ENCODE measurements around the gene ZRANB2. TPM values are rescaled to one million over a fixed set of nuclear protein-coding genes. Genes with fewer than 3 reads are reported as not detected.

The ZRANB2 gene
- total and polyA plus RNA-seq, 9 of the 15 experiments (the other 6 are each of a cell fraction or from before 2014, with no cell fraction given), result 80.8 to 264 (median 157) TPM

- Histone ChIP-seq H3K9me3 (replicated peaks; ENCODE audit: control insufficient read depth, insufficient read depth, low read depth, low read length) (no peaks in the 10 kb centered on the region), H3K4me1 (replicated peaks in 1 of 2; ENCODE audit: control insufficient read depth in 2 of 2, insufficient read depth in 2 of 2, low read length in 2 of 2) (peaks cover 0 to 11% of the 10 kb centered on the region in 2 experiments; a peak in 4 of 5 replicates), H4K20me1 (replicated peaks; ENCODE audit: control insufficient read depth, insufficient read depth, low read length) (no peaks in the 10 kb centered on the region), H3K27ac (ENCODE audit: extremely low read depth, low read depth, low read length) (no peak overlapping the region), H2AFZ (ENCODE audit: low read depth, low read length) (no peak overlapping the region), H3K9ac (ENCODE audit: insufficient read depth in 1 of 2, low read depth in 2 of 2, low read length in 2 of 2) (no peak overlapping the region), H3K27me3 (ENCODE audit: control insufficient read depth in 2 of 2, insufficient read depth in 2 of 2, low read length in 2 of 2) (no peaks in the 10 kb centered on the region), H3K79me2 (ENCODE audit: control insufficient read depth, insufficient read depth, low read length) (peaks cover 65% of the 10 kb centered on the region), H3K36me3 (ENCODE audit: control insufficient read depth, insufficient read depth, low read length) (peaks cover 53% of the 10 kb centered on the region), H3K4me2 (ENCODE audit: insufficient read depth, low read length) (no peak overlapping the region), H3K4me3 (no peak overlapping the region), H3K9me1 (ENCODE audit: control insufficient read depth, insufficient read depth, low read length) (no peaks in the 10 kb centered on the region)
- ChIA-PET POLR2A (interaction anchor here (1.7 to 2.2 kb wide), 2 partner anchors 9 to 10 kb away, joined by 4 to 6 read pairs; no protein-coding TSS in a partner anchor), CTCF (ENCODE audit: low intra/inter-chr PET ratio) (no interaction called here)
- ATAC-seq (no peak), DNase-seq (ENCODE audit: extremely low read depth in 1 of 4, low spot score in 3 of 4) (no peak), FAIRE-seq (no peak)
- TF ChIP-seq CTCF (IDR thresholded peaks at IDR 0.05 in 2 of 3, conservative IDR thresholded peaks at IDR 0.05 in 1 of 3; ENCODE audit: insufficient read depth in 2 of 3, low read depth in 1 of 3, low read length in 3 of 3) (no peak), MLX (CRISPR knock-in tag; conservative IDR thresholded peaks at IDR 0.05) (no peak), XRCC5 (IDR thresholded peaks at IDR 0.05; ENCODE audit: low read depth, low read length) (no peak), ZNF311 (CRISPR knock-in tag; IDR thresholded peaks at IDR 0.05) (no peak), MTF1 (CRISPR knock-in tag; IDR thresholded peaks at IDR 0.05; ENCODE audit: borderline replicate concordance) (no peak), ZNF384 (IDR thresholded peaks at IDR 0.05; ENCODE audit: low read depth, low read length) (no peak), LARP7 (IDR thresholded peaks at IDR 0.05) (no peak), PKNOX1 (IDR thresholded peaks at IDR 0.05) (no peak), JUN (IDR thresholded peaks at IDR 0.05; ENCODE audit: borderline replicate concordance, low read depth, low read length) (no peak), JUN (CRISPR knock-in tag; IDR thresholded peaks at IDR 0.05; ENCODE audit: borderline replicate concordance) (no peak)
- in situ Hi-C loops (cut with MboI), result no loop called here
- no TSS peak for BruUV-seq (replicated peaks)
- 91% methylated on average over 1 of the region's 1 CpG for WGBS (ENCODE audit: insufficient coverage, low coverage, missing lambda C conversion rate)
- intact Hi-C loops (cut with micrococcal nuclease), result no loop called here
Observed at GRCh38 chr1:71033136-71033535, 47.7 kb downstream of the ZRANB2 start.

All from K562 (cell line).